CD4-positive, alpha-beta T cell treated with Interleukin-4 for 1 hour (primary cell): Measurements from ENCODE around the gene SH3PXD2B.
A peak's percentile ranks its signal among the peaks of the same experiment; 100 is the strongest.
"Not testable (repeated sequence)": the region's sequence is repeated elsewhere in the genome, so short reads cannot be mapped to it uniquely, and the experiment has no call there.

ENCODE experiments used
- DNase-seq, 2 donors: peaks; one replicate each; pipeline ENCODE4 v3.0.0-alpha.2; 2020 to 2022

Gene SH3PXD2B

DNA sequence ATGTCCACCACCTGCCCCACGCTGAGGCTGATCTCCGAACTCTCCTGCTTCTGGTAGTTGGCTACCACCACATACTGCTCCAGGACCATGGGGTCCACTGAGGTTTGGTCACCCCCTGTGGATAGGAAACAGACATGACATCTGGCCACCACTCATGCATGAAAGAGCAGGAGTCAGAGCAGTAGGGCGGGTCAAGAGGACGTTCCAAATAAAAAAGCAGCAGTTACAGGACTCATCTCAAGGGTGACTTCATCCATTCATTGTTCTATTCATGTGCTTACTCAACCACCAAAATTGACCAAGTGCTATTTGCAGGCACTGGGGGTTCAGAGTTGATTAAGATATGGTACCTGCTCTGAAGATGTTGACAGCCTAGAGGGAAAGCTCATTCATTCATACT lies 91.6 kb downstream of the SH3PXD2B start:
- DNase-seq: no peak

DNA sequence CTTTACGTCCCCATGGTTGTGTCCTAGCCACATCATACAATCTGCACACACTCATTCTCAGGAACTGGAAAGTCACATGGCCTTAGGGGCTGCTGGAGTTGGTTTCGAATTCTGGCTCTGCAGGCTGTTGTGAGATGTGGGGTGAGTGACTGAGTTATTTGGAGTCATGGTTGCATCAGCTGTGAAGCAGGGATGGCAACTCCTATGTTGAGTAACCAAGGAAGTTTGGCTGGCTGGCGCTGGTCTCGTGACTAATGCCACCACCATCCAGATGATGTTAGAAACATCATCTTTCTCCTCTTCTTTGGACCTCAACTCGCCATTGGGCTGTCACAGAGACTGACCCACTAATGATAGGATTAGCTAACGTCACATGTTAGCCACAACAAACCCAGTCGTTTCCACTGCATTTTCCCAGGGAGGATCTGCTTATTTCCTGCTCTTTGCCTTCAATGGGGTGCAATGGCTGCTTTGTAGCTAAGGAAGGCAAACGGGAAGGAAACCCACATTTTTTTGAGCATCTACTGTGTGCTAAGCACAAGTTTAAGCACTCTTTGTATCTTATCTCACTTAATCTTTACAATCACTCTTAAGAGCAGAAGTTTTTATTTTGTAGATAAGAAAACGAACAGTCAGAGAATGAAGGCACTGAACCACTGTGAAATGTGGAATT lies 92.6 kb downstream of the SH3PXD2B start:
- peak in 1 of 2 donors; percentile 86 for DNase-seq

DNA sequence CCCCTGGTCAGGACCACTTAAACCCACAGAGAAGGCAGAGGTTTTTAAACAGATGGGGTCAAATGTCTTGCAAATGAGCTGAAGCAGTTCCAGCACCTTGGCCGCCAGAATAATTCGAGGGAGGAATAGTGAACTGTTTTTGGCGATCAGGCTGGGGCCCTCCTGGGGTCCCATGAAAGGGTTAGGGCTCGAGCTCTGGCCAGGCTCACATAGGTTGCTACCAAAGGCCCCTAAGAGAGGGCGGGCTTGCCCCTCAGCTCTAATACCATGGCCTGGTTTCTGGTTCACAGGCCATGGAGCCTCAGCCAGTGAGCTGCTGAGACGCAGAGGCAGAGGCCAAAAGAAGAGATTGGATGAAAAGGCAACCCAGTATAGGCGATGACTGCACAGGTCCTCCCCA lies 96.0 kb downstream of the SH3PXD2B start:
- DNase-seq: no peak

DNA sequence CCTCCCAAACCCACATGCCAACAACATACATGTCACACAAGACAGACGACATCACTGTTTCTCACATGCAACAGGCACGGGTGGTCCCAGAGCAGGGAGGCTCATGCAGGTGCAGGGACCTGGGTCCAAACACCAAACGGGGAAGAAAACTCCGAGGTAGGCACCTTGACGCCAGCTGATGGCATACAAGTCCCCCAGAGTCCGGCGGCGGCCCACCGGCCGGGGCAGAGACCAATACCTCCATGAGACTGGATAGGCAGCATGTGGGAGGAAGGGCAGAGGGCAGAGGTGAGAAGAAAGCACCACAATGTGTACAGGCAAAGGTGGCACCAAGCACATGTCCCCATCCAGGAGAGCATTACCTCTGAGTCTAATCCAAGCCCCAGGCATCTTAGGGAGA lies 97.8 kb downstream of the SH3PXD2B start:
- no peak for DNase-seq

DNA sequence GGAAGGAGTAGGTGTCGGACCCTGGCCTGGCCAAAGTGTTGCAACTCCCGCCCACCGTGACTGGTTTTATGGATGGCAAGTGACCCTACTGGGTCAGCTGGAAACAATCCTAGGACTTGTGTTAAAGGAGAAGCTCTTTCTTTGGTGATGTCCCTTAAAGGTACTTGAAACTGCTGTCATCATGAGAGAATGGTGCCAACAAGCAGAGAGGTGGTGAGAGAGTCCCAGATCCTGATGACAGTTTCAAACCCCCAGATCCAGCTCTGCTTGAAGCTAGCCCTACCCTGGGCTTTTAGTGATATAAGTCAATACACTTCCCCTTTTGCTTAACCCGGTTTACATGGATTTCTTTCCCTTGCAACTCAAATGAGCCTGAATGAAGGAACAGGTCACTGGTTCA lies 98.3 kb downstream of the SH3PXD2B start:
- DNase-seq: no peak

DNA sequence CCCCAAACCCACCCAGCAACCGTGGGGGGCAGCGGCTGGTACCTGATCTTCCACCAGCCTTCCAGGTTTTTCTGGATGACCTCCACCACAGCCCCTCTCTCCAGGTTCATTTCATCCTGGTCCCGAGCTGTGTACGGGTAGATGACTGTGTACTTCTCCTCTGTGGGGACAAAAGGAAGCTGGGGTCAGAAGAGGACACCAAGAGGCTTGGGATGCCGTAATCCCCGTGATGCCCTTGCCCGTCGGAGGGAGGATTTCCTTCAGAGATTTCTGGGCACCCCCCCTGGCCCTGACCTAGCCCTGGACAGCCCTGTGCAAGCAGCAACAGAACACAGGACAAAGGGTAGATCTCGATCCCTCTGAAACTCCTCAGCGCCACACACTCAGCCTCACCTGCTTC lies 100.5 kb downstream of the SH3PXD2B start:
- no peak for DNase-seq

DNA sequence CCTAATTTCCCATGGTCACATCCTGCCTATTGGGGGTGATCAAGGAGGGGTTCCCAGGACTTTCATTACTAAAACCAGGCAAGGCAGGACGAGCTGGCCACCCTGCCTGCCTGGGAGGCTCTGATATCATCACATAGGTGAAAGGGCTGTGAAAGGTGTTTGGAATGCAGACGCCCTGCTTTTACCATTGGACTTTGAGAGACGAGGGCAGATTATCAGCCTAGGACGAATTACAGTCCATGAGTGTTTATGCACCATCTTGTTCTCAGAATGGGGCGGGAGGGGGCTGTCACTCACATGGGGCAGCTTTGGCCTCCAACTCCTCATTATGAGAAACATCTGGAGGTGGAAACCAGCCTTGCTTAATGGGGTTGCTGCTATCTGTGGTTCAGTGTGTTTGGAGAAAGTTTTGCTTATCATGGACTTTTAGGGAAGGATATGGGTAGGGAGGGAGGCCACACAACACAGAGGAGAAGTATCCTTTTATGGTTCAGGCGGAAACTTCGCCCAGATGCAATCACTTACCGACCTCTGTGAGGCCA lies 101.0 kb downstream of the SH3PXD2B start:
- no peak for DNase-seq

DNA sequence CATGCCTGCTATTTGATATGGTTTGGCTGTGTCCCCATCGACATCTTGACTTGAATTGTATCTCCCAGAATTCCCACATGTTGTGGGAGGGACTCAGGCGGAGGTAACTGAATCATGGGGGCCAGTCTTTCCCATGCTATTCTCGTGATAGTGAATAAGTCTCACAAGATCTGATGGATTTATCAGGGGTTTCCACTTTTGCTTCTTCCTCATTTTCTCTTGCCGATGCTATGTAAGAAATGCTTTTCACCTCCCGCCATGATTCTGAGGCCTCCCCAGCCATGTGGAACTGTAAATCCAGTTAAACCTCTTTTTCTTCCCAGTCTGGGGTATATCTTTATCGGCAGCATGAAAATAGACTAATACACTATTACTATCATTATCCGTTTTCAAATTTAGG lies 101.8 kb downstream of the SH3PXD2B start:
- DNase-seq: not testable (repeated sequence)

DNA sequence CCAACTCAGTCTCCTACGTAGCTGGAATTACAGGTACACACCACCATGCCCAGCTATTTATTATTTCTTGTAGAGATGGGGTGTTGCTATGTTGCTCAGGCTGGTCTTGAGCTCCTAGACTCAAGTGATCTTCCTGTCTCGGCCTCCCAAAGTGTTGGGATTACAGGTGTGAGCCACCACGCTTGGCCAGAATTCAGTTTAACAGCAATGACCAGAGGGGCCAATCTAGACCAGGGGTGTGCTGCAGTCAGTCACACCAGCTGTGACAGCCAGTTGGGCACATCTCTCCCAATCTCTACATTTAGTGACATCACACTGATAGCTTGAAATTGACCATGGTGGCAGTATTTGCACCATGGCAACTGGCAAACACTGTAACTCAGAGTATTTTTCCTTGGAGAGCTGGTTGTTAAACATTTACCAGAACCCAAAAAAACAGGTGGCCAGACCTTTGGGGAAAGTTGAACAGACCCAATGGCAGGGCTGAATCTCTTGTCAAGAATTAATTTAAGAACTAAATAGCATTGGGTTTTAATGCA lies 103.0 kb downstream of the SH3PXD2B start:
- DNase-seq: no peak

DNA sequence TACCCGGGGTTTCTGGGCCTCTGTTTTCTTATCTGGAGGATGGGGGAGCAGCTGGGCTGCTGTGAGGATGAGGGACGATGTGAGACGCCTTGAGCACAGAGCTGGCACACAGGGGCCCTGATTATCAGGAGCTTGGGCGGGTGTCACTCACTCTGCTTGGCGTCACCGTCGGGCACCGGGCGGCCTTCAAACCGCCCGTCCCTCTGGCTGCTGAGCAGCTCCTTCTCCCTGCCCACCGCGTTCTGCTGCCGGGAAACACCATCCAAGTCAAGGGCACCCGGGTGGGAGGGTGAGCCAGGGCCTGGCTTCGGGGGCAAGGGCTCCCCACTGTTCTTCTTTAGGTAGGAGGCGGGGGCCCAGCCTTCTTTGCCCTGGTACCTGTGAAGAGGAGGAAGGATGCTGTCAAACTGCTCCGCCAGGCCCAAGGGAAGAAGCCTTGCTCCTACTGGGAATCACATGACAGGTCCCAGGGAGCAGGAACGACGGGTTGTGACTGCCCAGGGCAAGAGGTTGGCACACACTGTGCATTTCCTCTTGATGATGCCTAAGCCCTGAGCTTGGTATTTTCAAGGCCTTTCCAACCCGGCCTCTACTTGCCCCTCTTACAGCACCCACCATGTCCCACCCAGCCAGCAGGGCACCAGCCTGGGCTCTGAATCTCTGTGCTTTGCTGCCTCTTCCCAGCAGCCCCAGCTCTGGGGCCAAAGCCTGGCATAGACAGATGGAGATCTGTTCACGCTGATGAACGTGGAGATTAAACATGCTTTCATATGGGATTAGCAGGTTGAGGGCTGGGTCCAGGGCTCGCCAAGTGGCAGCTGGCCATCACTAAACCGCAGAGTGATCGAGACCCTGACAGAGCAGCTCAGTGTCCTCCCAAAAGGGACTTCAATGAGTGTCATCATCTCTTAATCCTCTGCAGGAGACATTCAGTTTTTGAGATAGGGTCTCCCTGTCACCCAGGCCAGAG lies 103.8 kb downstream of the SH3PXD2B start:
- no peak for DNase-seq

DNA sequence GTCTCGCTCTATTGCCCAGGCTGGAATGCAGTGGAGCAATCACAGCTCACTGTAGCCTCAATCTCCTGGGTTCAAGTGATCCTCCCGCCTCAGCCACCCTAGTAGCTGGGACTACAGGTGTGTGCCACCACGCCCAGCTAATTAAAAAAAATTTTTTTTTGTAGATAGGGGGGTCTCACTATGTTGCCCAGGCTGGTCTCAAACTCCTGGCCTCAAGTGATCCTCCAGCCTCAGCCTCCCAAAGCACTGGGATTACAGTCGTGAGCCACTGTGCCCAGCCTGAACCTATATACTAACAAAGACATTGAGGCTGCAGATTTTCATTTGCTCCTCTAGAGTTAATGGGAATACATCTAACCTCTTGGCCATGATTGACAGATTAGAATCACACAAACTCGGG lies 105.6 kb downstream of the SH3PXD2B start:
- DNase-seq: not testable (repeated sequence)

DNA sequence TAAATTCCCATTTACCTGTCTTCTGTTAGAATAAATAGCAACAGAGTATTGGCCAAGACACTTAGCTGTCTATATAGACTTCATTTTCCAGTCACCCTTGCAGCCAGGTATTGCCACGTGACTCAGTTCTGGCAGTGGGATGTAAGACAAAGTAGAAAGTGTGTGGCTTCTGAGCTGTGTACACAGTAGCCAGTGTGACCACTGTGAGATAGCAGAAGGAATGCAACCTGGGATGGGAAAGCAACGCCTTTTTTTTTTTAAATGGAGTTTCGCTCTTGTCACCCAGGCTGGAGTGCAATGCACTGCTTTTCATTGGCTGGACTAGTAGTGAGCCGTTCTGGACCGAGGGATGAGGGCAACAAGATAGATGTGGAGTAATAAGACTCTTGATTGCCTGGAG lies 106.2 kb downstream of the SH3PXD2B start:
- no peak for DNase-seq

DNA sequence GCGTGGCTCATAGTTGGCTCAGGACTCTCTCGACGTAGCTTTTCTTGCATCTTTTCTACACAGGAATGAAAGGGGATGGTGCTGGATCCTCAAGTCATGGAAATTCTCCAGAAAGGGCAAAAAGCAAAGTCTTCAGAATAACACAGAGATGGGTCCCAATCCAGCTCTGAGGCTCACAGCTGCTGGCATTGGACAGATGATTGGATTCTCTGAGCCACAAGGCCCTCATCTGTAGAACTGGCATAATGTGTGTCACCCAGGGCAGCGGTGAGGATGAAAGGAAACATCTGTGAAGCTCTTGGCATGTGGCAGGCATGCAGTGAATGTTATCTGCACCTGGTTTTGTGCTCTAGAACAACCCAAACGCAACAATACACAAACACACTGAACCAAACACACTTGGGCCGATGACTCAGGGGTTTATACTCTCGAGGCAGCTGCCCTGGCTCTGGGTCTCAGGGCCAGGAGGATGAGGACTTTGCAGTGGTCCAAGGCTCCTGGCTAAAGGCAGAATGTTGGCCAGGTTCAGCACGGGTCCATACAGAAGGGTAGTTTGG lies 106.8 kb downstream of the SH3PXD2B start:
- DNase-seq: no peak

DNA sequence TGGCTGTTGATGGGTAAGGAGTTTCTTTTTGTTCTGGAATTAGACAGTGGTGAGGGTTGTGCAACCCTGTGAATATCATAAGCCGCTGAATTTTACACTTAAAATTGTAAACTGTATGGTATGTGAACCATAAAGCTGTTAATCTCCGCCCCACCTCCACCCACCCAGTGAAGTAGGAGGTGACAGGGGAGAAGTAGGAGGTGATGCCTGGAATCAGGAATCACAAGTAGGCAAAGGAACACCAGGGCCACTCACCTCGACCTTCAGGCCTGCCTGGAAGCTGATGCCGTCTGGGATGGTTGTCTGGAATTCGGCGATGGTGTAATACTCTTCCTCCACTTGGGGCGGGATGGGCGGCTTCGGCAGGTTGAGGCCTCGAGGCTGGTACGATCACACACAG lies 108.4 kb downstream of the SH3PXD2B start:
- no peak for DNase-seq

DNA sequence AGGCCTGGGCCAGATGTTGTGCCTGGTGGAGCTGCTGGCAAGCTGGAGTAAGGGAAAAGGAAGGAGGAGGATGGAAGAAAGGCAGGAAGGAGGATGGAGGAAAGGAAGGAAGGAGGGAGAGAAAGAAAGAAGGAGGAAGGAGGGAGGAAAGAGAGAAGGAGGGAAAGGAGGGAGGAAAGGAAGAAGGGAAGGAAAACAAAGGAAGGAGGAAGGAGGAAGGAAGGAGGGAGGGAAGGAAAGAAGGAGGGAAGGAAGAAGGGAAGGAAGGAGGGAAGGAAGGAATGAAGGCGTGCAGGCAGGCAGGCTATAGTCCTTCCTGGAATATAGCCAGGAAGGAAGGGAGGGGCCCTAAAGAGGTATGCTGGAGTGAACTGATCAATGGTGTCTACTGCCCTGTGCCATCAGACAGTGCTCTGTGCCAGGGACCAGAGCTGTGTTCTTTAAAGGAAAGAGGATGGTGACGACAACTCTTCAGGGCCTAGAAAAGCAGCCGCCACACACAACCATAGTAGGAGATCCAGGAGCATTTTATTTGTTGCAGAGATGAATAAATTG lies 109.4 kb downstream of the SH3PXD2B start:
- DNase-seq: no peak

DNA sequence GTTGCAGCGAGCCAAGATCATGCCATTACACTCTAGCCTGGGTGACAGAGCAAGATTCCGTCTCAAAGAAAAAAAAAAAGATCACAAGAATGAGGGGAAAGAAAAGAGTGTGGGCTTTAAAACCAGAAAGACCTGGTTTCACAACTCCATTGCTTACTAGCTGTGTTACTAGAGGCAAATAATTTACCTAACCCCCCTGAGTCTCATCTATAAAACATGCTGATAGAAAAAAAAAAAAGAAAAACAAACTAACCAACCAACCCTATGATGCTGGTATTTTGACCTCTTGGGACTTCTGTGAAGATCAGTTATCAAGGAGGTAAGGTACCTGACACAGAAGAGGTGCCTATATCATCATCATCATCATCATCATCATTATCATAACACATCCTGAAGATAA lies 110.6 kb downstream of the SH3PXD2B start:
- no peak for DNase-seq

DNA sequence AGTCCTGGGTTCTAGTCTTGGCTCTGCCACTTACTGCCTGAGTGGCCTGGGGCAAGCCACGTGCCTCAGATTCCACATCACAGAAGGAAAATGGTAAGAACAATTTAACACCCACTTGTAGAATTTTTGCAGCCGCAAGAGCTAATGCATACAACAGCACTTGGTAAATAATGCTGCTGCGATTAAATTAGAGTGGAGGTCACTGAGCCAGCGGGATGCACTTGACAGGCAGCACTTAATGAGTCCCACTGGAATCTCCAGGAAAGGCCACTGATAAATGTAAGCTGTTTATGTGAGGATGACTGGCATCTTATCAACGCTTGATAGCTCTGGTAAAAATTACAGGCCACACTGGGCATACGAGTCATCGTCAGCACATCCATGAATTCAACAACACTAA lies 111.4 kb downstream of the SH3PXD2B start:
- no peak for DNase-seq

DNA sequence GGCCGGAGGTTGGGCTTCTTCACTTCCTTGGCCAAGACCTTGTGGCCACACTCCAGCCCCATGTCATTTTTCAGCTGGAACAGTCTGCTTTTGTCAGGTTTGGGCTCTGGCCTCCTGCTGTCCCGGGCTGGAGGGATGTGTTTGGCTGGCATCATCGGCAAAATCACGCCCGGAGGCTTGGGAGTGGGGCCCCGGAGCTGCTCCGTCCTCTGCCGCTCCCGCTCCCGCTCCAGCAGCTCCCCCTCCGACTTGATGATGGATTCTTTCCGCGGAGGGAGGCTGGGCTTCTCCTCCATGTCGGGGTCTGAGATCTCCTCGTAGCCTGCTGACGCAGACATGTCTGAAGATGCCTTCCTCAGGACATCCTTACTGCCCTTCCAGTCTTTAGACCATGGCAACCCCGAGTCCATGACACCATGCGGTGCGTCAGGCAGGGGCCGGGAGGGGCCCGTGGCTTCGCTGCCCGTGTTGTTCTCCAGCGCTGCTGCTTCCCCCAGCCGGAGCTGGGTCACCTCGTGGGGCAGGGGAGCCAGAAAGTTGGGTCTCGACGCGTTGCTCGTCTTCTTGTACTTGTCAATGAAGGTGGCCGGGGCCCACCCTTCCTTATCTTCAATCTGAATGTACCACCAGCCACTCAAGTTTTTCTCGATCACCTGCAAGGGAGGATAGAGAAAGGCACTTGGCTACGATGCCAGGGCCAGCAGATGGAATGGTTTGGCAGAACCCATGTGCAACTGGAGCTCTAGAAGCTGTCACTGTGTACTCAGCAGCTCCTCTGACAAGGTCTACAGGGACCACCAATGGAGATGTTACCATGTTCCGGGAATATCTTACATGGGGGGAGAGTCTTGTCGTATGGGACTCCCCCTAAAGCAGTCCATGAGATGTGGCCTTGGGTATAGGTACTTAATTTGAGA lies 114.8 kb downstream of the SH3PXD2B start:
- no peak for DNase-seq

DNA sequence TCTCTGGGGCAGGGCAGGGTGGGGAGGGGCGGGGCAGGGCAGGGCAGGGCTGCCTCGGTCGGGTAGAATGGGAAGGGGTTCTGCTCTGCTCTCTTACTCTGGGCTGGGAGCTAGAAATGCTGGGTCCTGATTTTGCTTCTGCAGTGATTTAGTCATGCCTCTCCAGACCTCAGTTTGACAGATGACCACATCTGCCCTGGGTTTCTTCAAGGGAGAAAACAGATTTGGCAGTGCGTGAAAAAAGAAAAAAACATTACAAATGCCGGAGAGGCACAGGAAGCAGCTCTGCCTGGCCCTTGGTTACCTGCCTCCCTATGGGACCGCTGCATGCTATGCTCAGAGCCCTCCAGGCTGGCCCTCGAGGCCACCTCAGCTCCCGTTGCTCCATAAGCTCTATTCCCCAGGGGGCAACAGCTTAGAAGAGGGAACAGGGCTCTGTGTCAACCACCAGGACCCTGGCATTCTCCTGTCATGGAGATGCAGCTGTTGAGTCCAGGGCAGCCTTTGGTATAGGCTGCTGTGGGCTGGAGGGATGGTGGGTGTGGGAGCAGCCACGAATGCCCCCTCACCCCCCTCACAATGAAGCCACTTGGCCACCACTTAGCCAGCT lies 117.5 kb downstream of the SH3PXD2B start:
- DNase-seq: no peak

DNA sequence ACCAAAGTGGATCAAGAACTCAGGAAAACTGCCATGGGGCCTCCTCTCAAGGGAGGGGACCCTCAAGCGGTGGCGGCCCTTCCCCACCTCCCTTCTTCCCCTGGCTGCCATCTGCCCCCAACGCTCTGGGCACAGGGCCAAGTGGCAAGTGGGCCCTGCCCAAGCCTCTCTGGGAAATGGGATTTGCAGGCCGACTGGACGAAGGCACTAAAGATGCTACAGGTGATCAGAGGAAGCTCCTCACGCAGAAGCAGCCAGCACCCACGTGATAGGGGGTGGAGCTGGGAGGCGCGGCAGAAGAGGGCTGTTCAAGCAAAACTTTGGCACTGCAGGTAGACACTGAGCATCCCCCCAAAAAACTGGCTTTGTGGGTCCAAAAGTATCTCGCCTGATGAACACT lies 118.1 kb downstream of the SH3PXD2B start:
- no peak for DNase-seq

DNA sequence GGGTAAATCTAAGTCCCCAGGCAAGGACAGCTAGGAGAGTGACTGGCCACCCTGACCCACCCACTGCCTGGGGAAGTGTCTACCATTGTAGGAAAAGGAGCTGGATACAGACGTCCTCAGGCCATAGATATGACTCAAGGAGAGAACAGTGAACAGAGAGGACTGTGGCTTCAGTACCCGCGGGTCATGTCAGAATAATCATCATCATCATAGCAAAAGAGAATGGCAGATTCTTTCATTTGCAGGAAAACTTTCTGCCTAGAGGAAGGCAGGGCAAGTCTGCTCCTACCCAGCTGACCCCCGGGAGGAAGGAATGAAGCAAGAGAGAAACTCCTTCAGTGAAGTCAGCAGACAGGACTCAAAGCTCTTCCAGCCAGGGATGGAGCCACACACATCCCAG lies 118.6 kb downstream of the SH3PXD2B start:
- DNase-seq: no peak
